HEK293 (cell line): Measurements from ENCODE around the gene BIRC6.

ENCODE experiments used
- CTCF ChIA-PET: fragments of 350-600 bp; formaldehyde crosslinking; extraction: SDS; loops from one replicate; lab custom pipeline; 2021; ENCODE audit warnings: antibody characterized with exemption; lab: Yijun Ruan, JAX
- POLR2A ChIA-PET: fragments of 300-600 bp; formaldehyde crosslinking; extraction: SDS; loops from one replicate; lab custom pipeline; 2020; ENCODE audit warnings: antibody characterized with exemption, inconsistent platforms; lab: Yijun Ruan, JAX
- H3K27ac ChIP-seq: fragments of 200-500 bp; sonication (Bioruptor generic); 2 replicates; pipeline ENCODE4 v1.5.1; 2014; ENCODE audit warnings: low read depth, low read length, control low read depth, inconsistent platforms; ENCODE audit errors: extremely low read depth
- H3K36me3 ChIP-seq, 2 experiments: fragments of 200-500 bp in 1 of 2; sonication (Bioruptor generic) in 1 of 2; 1 replicate in 1 of 2; 2 replicates in 1 of 2; pipeline ENCODE4 v1.5.1; 2014 to 2017; ENCODE audit warnings: inconsistent platforms in 2 of 2, low read length in 2 of 2; ENCODE audit not compliant: control insufficient read depth in 2 of 2, insufficient read depth in 1 of 2
- H3K4me1 ChIP-seq: fragments of 200-500 bp; sonication (Bioruptor generic); 2 replicates; pipeline ENCODE4 v1.5.1; 2014; ENCODE audit warnings: mild to moderate bottlenecking, low read length, inconsistent platforms; ENCODE audit not compliant: control insufficient read depth, insufficient read depth
- H3K4me3 ChIP-seq: 2 replicates; pipeline ENCODE4 v1.5.1; 2011; ENCODE audit warnings: low read depth, mild to moderate bottlenecking, control low read depth, low read length, moderate library complexity
- H3K9me3 ChIP-seq: fragments of 200-500 bp; sonication (Bioruptor generic); 2 replicates; pipeline ENCODE4 v1.5.1; 2014; ENCODE audit warnings: low read depth, low read length, inconsistent platforms; ENCODE audit not compliant: control insufficient read depth, insufficient read depth
- GLIS2 ChIP-seq: fragments of 450-650 bp; formaldehyde crosslinking; IDR thresholded peaks from 2 replicates; pipeline ENCODE4 v1.5.1; 2016; ENCODE audit warnings: missing biosample characterization, missing genetic modification characterization
- HOXC10 ChIP-seq: sonication (generic); formaldehyde crosslinking; IDR thresholded peaks from 2 replicates; pipeline ENCODE4 v1.8.1; 2023; ENCODE audit warnings: mild to moderate bottlenecking, missing genetic modification reagents
- IKZF3 ChIP-seq: fragments of 450-650 bp; IDR thresholded peaks from 2 replicates; pipeline ENCODE4 v1.5.0; 2018; ENCODE audit warnings: missing biosample characterization, mild to moderate bottlenecking, missing genetic modification characterization, moderate library complexity
- KLF17 ChIP-seq: fragments of 450-650 bp; formaldehyde crosslinking; IDR thresholded peaks from 2 replicates; pipeline ENCODE4 v1.5.1; 2016; ENCODE audit warnings: missing biosample characterization, missing genetic modification characterization
- MEIS1 ChIP-seq: sonication (generic); formaldehyde crosslinking; IDR thresholded peaks from 2 replicates; pipeline ENCODE4 v1.8.1; 2022; ENCODE audit warnings: missing genetic modification reagents, mild to moderate bottlenecking, borderline replicate concordance
- SALL2 ChIP-seq: fragments of 450-650 bp; formaldehyde crosslinking; IDR thresholded peaks from 2 replicates; pipeline ENCODE4 v1.5.0; 2017; ENCODE audit warnings: missing biosample characterization, mild to moderate bottlenecking, missing genetic modification characterization, borderline replicate concordance
- SETDB1 ChIP-seq: IDR thresholded peaks from one replicate; pipeline ENCODE4 v1.6.1; 2017; ENCODE audit warnings: mild to moderate bottlenecking, low read length, moderate library complexity, mixed read lengths; ENCODE audit not compliant: insufficient read length
- SP3 ChIP-seq: fragments of 450-650 bp; formaldehyde crosslinking; IDR thresholded peaks from 2 replicates; pipeline ENCODE4 v1.5.1; 2016; ENCODE audit warnings: missing biosample characterization, missing genetic modification characterization
- YY1 ChIP-seq: fragments of 450-650 bp; formaldehyde crosslinking; IDR thresholded peaks from 2 replicates; pipeline ENCODE4 v1.5.1; 2018; ENCODE audit warnings: missing biosample characterization, missing genetic modification characterization
- ZBTB10 ChIP-seq: fragments of 450-650 bp; formaldehyde crosslinking; IDR thresholded peaks from 2 replicates; pipeline ENCODE4 v1.5.1; 2016; ENCODE audit warnings: missing biosample characterization, missing genetic modification characterization
- ZBTB49 ChIP-seq: fragments of 450-650 bp; formaldehyde crosslinking; IDR thresholded peaks from 2 replicates; pipeline ENCODE4 v1.5.1; 2016; ENCODE audit warnings: missing biosample characterization, missing genetic modification characterization, low read depth
- ZBTB8A ChIP-seq: fragments of 450-650 bp; formaldehyde crosslinking; IDR thresholded peaks from 2 replicates; pipeline ENCODE4 v1.5.1; 2016; ENCODE audit warnings: missing biosample characterization, missing genetic modification characterization
- ZFP37 ChIP-seq: fragments of 450-650 bp; formaldehyde crosslinking; IDR thresholded peaks from 2 replicates; pipeline ENCODE4 v1.5.1; 2016; ENCODE audit warnings: missing biosample characterization, missing genetic modification characterization
- ZFP69B ChIP-seq: fragments of 450-650 bp; formaldehyde crosslinking; IDR thresholded peaks from 2 replicates; pipeline ENCODE4 v1.5.1; 2016; ENCODE audit warnings: missing biosample characterization, missing genetic modification characterization
- ZIC2 ChIP-seq: fragments of 450-650 bp; formaldehyde crosslinking; IDR thresholded peaks from 2 replicates; pipeline ENCODE4 v1.5.1; 2016; ENCODE audit warnings: missing biosample characterization, missing genetic modification characterization
- ZNF121 ChIP-seq: fragments of 450-650 bp; formaldehyde crosslinking; IDR thresholded peaks from 2 replicates; pipeline ENCODE4 v1.5.1; 2016; ENCODE audit warnings: missing biosample characterization, missing genetic modification characterization
- ZNF133 ChIP-seq: fragments of 450-650 bp; formaldehyde crosslinking; IDR thresholded peaks from 2 replicates; pipeline ENCODE4 v1.5.1; 2016; ENCODE audit warnings: missing biosample characterization, missing genetic modification characterization
- ZNF157 ChIP-seq: fragments of 450-650 bp; formaldehyde crosslinking; IDR thresholded peaks from 2 replicates; pipeline ENCODE4 v1.5.1; 2016; ENCODE audit warnings: missing biosample characterization, missing genetic modification characterization
- ZNF174 ChIP-seq: fragments of 450-650 bp; formaldehyde crosslinking; IDR thresholded peaks from 2 replicates; pipeline ENCODE4 v1.5.0; 2017; ENCODE audit warnings: missing biosample characterization, mild to moderate bottlenecking, missing genetic modification characterization
- ZNF202 ChIP-seq: fragments of 450-650 bp; formaldehyde crosslinking; IDR thresholded peaks from 2 replicates; pipeline ENCODE4 v1.5.1; 2016; ENCODE audit warnings: missing biosample characterization, missing genetic modification characterization, borderline replicate concordance
- ZNF239 ChIP-seq: fragments of 450-650 bp; formaldehyde crosslinking; IDR thresholded peaks from 2 replicates; pipeline ENCODE4 v1.5.1; 2016; ENCODE audit warnings: missing biosample characterization, missing genetic modification characterization
- ZNF362 ChIP-seq: fragments of 450-650 bp; formaldehyde crosslinking; IDR thresholded peaks from 2 replicates; pipeline ENCODE4 v1.5.1; 2016; ENCODE audit warnings: missing biosample characterization, missing genetic modification characterization
- ZNF433 ChIP-seq: fragments of 450-650 bp; formaldehyde crosslinking; IDR thresholded peaks from 2 replicates; pipeline ENCODE4 v1.5.1; 2016; ENCODE audit warnings: missing biosample characterization, missing genetic modification characterization, low read depth
- ZNF510 ChIP-seq: fragments of 450-650 bp; formaldehyde crosslinking; IDR thresholded peaks from 2 replicates; pipeline ENCODE4 v1.5.1; 2018; ENCODE audit warnings: mild to moderate bottlenecking, missing genetic modification characterization, missing biosample characterization; ENCODE audit not compliant: insufficient replicate concordance
- ZNF610 ChIP-seq: fragments of 450-650 bp; formaldehyde crosslinking; IDR thresholded peaks from 2 replicates; pipeline ENCODE4 v1.5.1; 2016; ENCODE audit warnings: missing biosample characterization, missing genetic modification characterization, borderline replicate concordance
- ZNF626 ChIP-seq: fragments of 450-650 bp; sonication (Bioruptor Pico); formaldehyde crosslinking; IDR thresholded peaks from 2 replicates; pipeline ENCODE4 v1.5.1; 2018; ENCODE audit warnings: missing biosample characterization, missing genetic modification characterization, inconsistent platforms
- ZNF654 ChIP-seq: fragments of 450-650 bp; formaldehyde crosslinking; IDR thresholded peaks from 2 replicates; pipeline ENCODE4 v1.5.1; 2016; ENCODE audit warnings: low read depth, missing biosample characterization, missing genetic modification characterization
- ZNF670 ChIP-seq: fragments of 450-650 bp; formaldehyde crosslinking; IDR thresholded peaks from 2 replicates; pipeline ENCODE4 v1.5.1; 2016; ENCODE audit warnings: missing biosample characterization, missing genetic modification characterization, low read depth
- ZNF791 ChIP-seq: fragments of 450-650 bp; formaldehyde crosslinking; IDR thresholded peaks from 2 replicates; pipeline ENCODE4 v1.5.1; 2016; ENCODE audit warnings: missing biosample characterization, missing genetic modification characterization

The BIRC6 gene

GRCh38 chr2:32622570-32623310, 265.9 kb downstream of the BIRC6 start (continued):
- TF ChIP-seq ZBTB10 (no peak), SALL2 (tag by site-specific recombination) (no peak), ZNF433 (tag by site-specific recombination) (no peak), ZNF362 (tag by site-specific recombination) (no peak), MEIS1 (CRISPR knock-in tag) (no peak), GLIS2 (tag by site-specific recombination) (no peak), SETDB1 (no peak), IKZF3 (no peak)

GRCh38 chr2:32623311-32623706, 266.5 kb downstream of the BIRC6 start:
- TF ChIP-seq YY1 (tag by site-specific recombination) (no peak), ZNF239 (tag by site-specific recombination) (no peak), ZNF121 (tag by site-specific recombination) (no peak), ZFP69B (tag by site-specific recombination) (no peak), ZNF626 (no peak), ZNF133 (tag by site-specific recombination) (no peak), ZNF670 (no peak), ZNF791 (tag by site-specific recombination) (no peak)
- Histone ChIP-seq H3K4me1 (0 out of 2 replicates have a peak, but pooled peaks cover 3% of the 10 kb centered on the region), H3K9me3 (no peaks in the 10 kb centered on the region), H3K27ac (no peak overlapping the region), H3K36me3 (peaks cover 2 to 27% of the 10 kb centered on the region in 2 experiments), H3K4me3 (no peak overlapping the region)
- ChIA-PET POLR2A (no interaction called here), CTCF (no interaction called here)

- POLR2A ChIA-PET = no interaction called here
- 0 out of 2 replicates have a peak, but pooled peaks cover 3% of the 10 kb centered on the region for H3K4me1 ChIP-seq
- no peaks in the 10 kb centered on the region for H3K9me3 ChIP-seq
- CTCF ChIA-PET = no interaction called here
- H3K4me3 ChIP-seq = no peak overlapping the region
- no peak overlapping the region for H3K27ac ChIP-seq
- peaks cover 0 to 14% of the 10 kb centered on the region in 2 experiments; a peak in 2 of 3 replicates for H3K36me3 ChIP-seq
- TF ChIP-seq ZFP37 (tag by site-specific recombination) (no peak), ZNF202 (tag by site-specific recombination) (no peak), ZBTB49 (tag by site-specific recombination) (no peak), ZNF610 (tag by site-specific recombination) (no peak), ZNF510 (tag by site-specific recombination) (no peak), ZBTB8A (tag by site-specific recombination) (no peak), ZIC2 (tag by site-specific recombination) (no peak), HOXC10 (CRISPR knock-in tag) (no peak), ZNF157 (no peak), SP3 (tag by site-specific recombination) (no peak), ZNF174 (tag by site-specific recombination) (no peak), ZNF654 (no peak), KLF17 (no peak)
Measured at GRCh38 chr2:32624812-32625211, 268.0 kb downstream of the BIRC6 start.
